SK-N-MC (cell line): ENCODE data around the gene PAX6.

ENCODE experiments used
- DNase-seq: peaks from one replicate; pipeline ENCODE4 v3.0.0-alpha.2; 2011; ENCODE audit warnings: low read depth, low spot score
- H3K27ac ChIP-seq: fragments of 200-600 bp; sonication (generic); 2 replicates; pipeline ENCODE4 v1.5.1; 2016; ENCODE audit warnings: mixed run types
- H3K36me3 ChIP-seq: fragments of 200-600 bp; sonication (generic); 2 replicates; pipeline ENCODE4 v1.6.1; 2017; ENCODE audit warnings: antibody characterized with exemption, low read length, mixed read lengths; ENCODE audit not compliant: insufficient read depth
- H3K4me3 ChIP-seq: fragments of 200-600 bp; sonication (generic); 2 replicates; pipeline ENCODE4 v1.5.1; 2016
- H3K9ac ChIP-seq: fragments of 200-600 bp; sonication (generic); 2 replicates; pipeline ENCODE4 v1.8.0; 2017; ENCODE audit warnings: mixed run types, mixed read lengths; ENCODE audit not compliant: insufficient read length
- H3K9me3 ChIP-seq: fragments of 200-600 bp; sonication (generic); 2 replicates; pipeline ENCODE4 v1.6.1; 2017; ENCODE audit warnings: low read depth, mild to moderate bottlenecking, antibody characterized with exemption, low read length, moderate library complexity, mixed read lengths
- EZH2 ChIP-seq: fragments of 200-600 bp; sonication (generic); IDR thresholded peaks from one replicate; pipeline ENCODE4 v1.6.1; 2017; ENCODE audit warnings: antibody characterized with exemption
- FOXP2 ChIP-seq: optimal IDR thresholded peaks from 2 replicates; pipeline ENCODE3; 2011; ENCODE audit warnings: mild to moderate bottlenecking, moderate library complexity; ENCODE audit not compliant: insufficient read depth; ENCODE audit errors: extremely low read length, control extremely low read depth
- POLR2AphosphoS5 ChIP-seq: IDR thresholded peaks from 2 replicates; pipeline ENCODE4 v1.6.1; 2012; ENCODE audit warnings: mild to moderate bottlenecking, low read depth, low read length, borderline replicate concordance

Gene PAX6

GRCh38 chr11:31772412-31772811 is 38.7 kb downstream of the PAX6 start:
- TF ChIP-seq EZH2 (no peak), POLR2AphosphoS5 (no peak), FOXP2 (no peak)
- H3K27ac ChIP-seq: no peak overlapping the region

GRCh38 chr11:31770011-31770700 is 41.0 kb downstream of the PAX6 start:
- DNase-seq: no peak
- no peaks in the 10 kb centered on the region for H3K36me3 ChIP-seq
- H3K4me3 ChIP-seq: no peak overlapping the region
- TF ChIP-seq FOXP2 (no peak), EZH2 (no peak), POLR2AphosphoS5 (no peak)
- no peak overlapping the region for H3K27ac ChIP-seq
- no peaks in the 10 kb centered on the region for H3K9me3 ChIP-seq
- no peak overlapping the region for H3K9ac ChIP-seq

More at GRCh38 chr11:31772412-31772811, 38.7 kb downstream of the PAX6 start:
- no peaks in the 10 kb centered on the region for H3K36me3 ChIP-seq
- no peaks in the 10 kb centered on the region for H3K9me3 ChIP-seq
- no peak overlapping the region for H3K9ac ChIP-seq
- DNase-seq: no peak
- no peak overlapping the region for H3K4me3 ChIP-seq

- H3K27ac ChIP-seq: no peak overlapping the region
- DNase-seq: no peak
- no peak overlapping the region for H3K4me3 ChIP-seq
- no peaks in the 10 kb centered on the region for H3K9me3 ChIP-seq
- no peak overlapping the region for H3K9ac ChIP-seq
- no peaks in the 10 kb centered on the region for H3K36me3 ChIP-seq
- no peak for TF ChIP-seq FOXP2
- TF ChIP-seq EZH2: no peak
- no peak for TF ChIP-seq POLR2AphosphoS5
Observed at GRCh38 chr11:31768749-31769640, 42.1 kb downstream of the PAX6 start.

- Histone ChIP-seq H3K9me3 (no peaks in the 10 kb centered on the region), H3K27ac (no peak overlapping the region), H3K4me3 (no peak overlapping the region), H3K9ac (no peak overlapping the region), H3K36me3 (no peaks in the 10 kb centered on the region)
- DNase-seq: no peak
- no peak for TF ChIP-seq POLR2AphosphoS5
- no peak for TF ChIP-seq EZH2
- TF ChIP-seq FOXP2: no peak
Observed at GRCh38 chr11:31767685-31768084, 43.4 kb downstream of the PAX6 start.

- TF ChIP-seq POLR2AphosphoS5: no peak
- no peak for TF ChIP-seq FOXP2
- no peak for TF ChIP-seq EZH2
- H3K36me3 ChIP-seq: no peaks in the 10 kb centered on the region
Observed at GRCh38 chr11:31767066-31767465, 44.1 kb downstream of the PAX6 start.

GRCh38 chr11:31764766-31765165 is 46.4 kb downstream of the PAX6 start:
- H3K36me3 ChIP-seq: no peaks in the 10 kb centered on the region
- TF ChIP-seq POLR2AphosphoS5 (no peak), EZH2 (no peak), FOXP2 (no peak)
- H3K27ac ChIP-seq: no peak overlapping the region
- no peak overlapping the region for H3K9ac ChIP-seq
- H3K4me3 ChIP-seq: no peak overlapping the region; the same call in 1 of the 2 replicates
- no peaks in the 10 kb centered on the region for H3K9me3 ChIP-seq
- no peak for DNase-seq

More at GRCh38 chr11:31767066-31767465, 44.1 kb downstream of the PAX6 start:
- Histone ChIP-seq H3K4me3 (no peak overlapping the region), H3K9me3 (no peaks in the 10 kb centered on the region), H3K27ac (no peak overlapping the region), H3K9ac (no peak overlapping the region)
- DNase-seq: no peak

- no peaks in the 10 kb centered on the region for H3K9me3 ChIP-seq
- H3K27ac ChIP-seq: no peak overlapping the region
- no peak for DNase-seq
- no peak overlapping the region for H3K9ac ChIP-seq
- no peaks in the 10 kb centered on the region for H3K36me3 ChIP-seq
- no peak overlapping the region for H3K4me3 ChIP-seq
- no peak for TF ChIP-seq EZH2
- no peak for TF ChIP-seq POLR2AphosphoS5
- TF ChIP-seq FOXP2: no peak
Observed at GRCh38 chr11:31764261-31764660, 46.9 kb downstream of the PAX6 start.

GRCh38 chr11:31763296-31763695 is 47.8 kb downstream of the PAX6 start:
- H3K36me3 ChIP-seq: no peaks in the 10 kb centered on the region
- TF ChIP-seq POLR2AphosphoS5 (no peak), EZH2 (no peak), FOXP2 (no peak)
- H3K4me3 ChIP-seq: no peak overlapping the region
- no peak for DNase-seq
- H3K9me3 ChIP-seq: no peaks in the 10 kb centered on the region
- H3K9ac ChIP-seq: no peak overlapping the region
- no peak overlapping the region for H3K27ac ChIP-seq

GRCh38 chr11:31761636-31762035 is 49.5 kb downstream of the PAX6 start:
- no peak for TF ChIP-seq FOXP2
- no peak for TF ChIP-seq POLR2AphosphoS5
- TF ChIP-seq EZH2: no peak
- H3K36me3 ChIP-seq: no peaks in the 10 kb centered on the region
- no peak for DNase-seq
- no peaks in the 10 kb centered on the region for H3K9me3 ChIP-seq
- no peak overlapping the region for H3K9ac ChIP-seq
- H3K27ac ChIP-seq: no peak overlapping the region
- no peak overlapping the region for H3K4me3 ChIP-seq
